HCT116 (cell line): ENCODE measurements around the gene PRKD3. TPM values are rescaled to one million over a fixed set of nuclear protein-coding genes. Genes with fewer than 3 reads are reported as not detected.
A peak's percentile ranks its signal among the peaks of the same experiment; 100 is the strongest.

Source experiments
- ATAC-seq: fragments of 200-7000 bp; cut with Tn5 transposase; 2 replicates; pipeline ENCODE4 v1.9.1; 2020; ENCODE audit warnings: mild to moderate bottlenecking, moderate library complexity
- BruUV-seq: library from RNA; stranded (reverse); fragments of 400-500 nt; replicated peaks from 2 replicates; lab custom pipeline; 2021; lab: Mats Ljungman, UMichigan
- CTCF ChIA-PET: fragments of 300-600 bp; sonication (Branson Sonifier 250); formaldehyde crosslinking; loops from one replicate; lab custom pipeline; 2021; ENCODE audit warnings: antibody characterized with exemption; lab: Charles Lee
- POLR2A ChIA-PET: fragments of 300-600, 350-600 bp; sonication (Branson Sonifier 250); formaldehyde crosslinking; loops from one replicate; lab custom pipeline; 2021; ENCODE audit warnings: antibody characterized with exemption; lab: Charles Lee
- RAD21 ChIA-PET, 2 experiments: fragments of 300-600 bp; sonication (Branson Sonifier 250); formaldehyde crosslinking; loops; one replicate each; lab custom pipeline; 2023; ENCODE audit warnings: low total read pairs in 2 of 2; ENCODE audit not compliant: uncharacterized antibody in 2 of 2, unreplicated experiment in 2 of 2, low non-redundant PET in 1 of 2; lab: Charles Lee
- DNase-seq: peaks from one replicate; pipeline ENCODE4 v3.0.0-alpha.2; 2010; ENCODE audit warnings: low read depth, low spot score
- H2AFZ ChIP-seq: fragments of 200-600 bp; shearing (Covaris generic), sonication (generic); 2 replicates; pipeline ENCODE4 v1.6.1; 2017; ENCODE audit warnings: low read depth, mixed run types, mixed read lengths, antibody characterized with exemption, low read length; ENCODE audit not compliant: poor library complexity, severe bottlenecking
- H3K27ac ChIP-seq: 2 replicates; pipeline ENCODE4 v1.5.1; 2012; ENCODE audit warnings: low read depth, low read length
- H3K27me3 ChIP-seq: fragments of 200-600 bp; sonication (generic); 2 replicates; pipeline ENCODE4 v1.6.1; 2016; ENCODE audit warnings: mixed run types, low read length, mixed read lengths; ENCODE audit not compliant: insufficient read depth
- H3K36me3 ChIP-seq, 2 experiments: fragments of 200-500 bp in 1 of 2; fragments of 200-600 bp in 1 of 2; sonication (Bioruptor generic) in 1 of 2; sonication (generic) in 1 of 2; 2 replicates each; pipeline versions ENCODE4 v1.5.1 to v1.6.1; 2014 to 2016; ENCODE audit warnings: low read length in 2 of 2, inconsistent platforms in 1 of 2, mixed read lengths in 1 of 2, mixed run types in 1 of 2; ENCODE audit not compliant: insufficient read depth in 2 of 2, control insufficient read depth in 1 of 2
- H3K4me1 ChIP-seq, 2 experiments: fragments of 200-600 bp in 1 of 2; sonication (generic) in 1 of 2; 2 replicates each; pipeline versions ENCODE4 v1.5.1 to v1.6.1; 2012 to 2017; ENCODE audit warnings: low read length in 2 of 2, inconsistent platforms in 1 of 2, mild to moderate bottlenecking in 1 of 2, mixed read lengths in 1 of 2, mixed run types in 1 of 2, moderate library complexity in 1 of 2; ENCODE audit not compliant: insufficient read depth in 2 of 2, control insufficient read depth in 1 of 2
- H3K4me2 ChIP-seq: fragments of 200-600 bp; sonication (generic); 2 replicates; pipeline ENCODE4 v1.6.1; 2017; ENCODE audit warnings: mixed run types, low read length, mixed read lengths
- H3K4me3 ChIP-seq, 2 experiments: fragments of 200-600 bp in 1 of 2; sonication (generic) in 1 of 2; replicated peaks in 1 of 2; 2 replicates each; pipeline ENCODE4 v1.5.1; 2011 to 2016; ENCODE audit warnings: low read length in 2 of 2, control low read depth in 1 of 2, low read depth in 1 of 2, mild to moderate bottlenecking in 1 of 2, mixed read lengths in 1 of 2, mixed run types in 1 of 2
- H3K79me2 ChIP-seq: fragments of 200-600 bp; sonication (generic); 2 replicates; pipeline ENCODE4 v1.6.1; 2017; ENCODE audit warnings: mild to moderate bottlenecking, mixed run types, low read length, moderate library complexity, mixed read lengths; ENCODE audit not compliant: insufficient read depth
- H3K9ac ChIP-seq: fragments of 200-600 bp; sonication (generic); 2 replicates; pipeline ENCODE4 v1.6.1; 2016; ENCODE audit warnings: low read length, mixed read lengths
- H3K9me2 ChIP-seq: fragments of 200-600 bp; sonication (generic), shearing (Covaris generic); 2 replicates; pipeline ENCODE4 v1.6.1; 2017; ENCODE audit warnings: mixed run types, mild to moderate bottlenecking, moderate library complexity; ENCODE audit not compliant: insufficient read depth
- H3K9me3 ChIP-seq, 2 experiments: fragments of 200-500 bp in 1 of 2; fragments of 200-600 bp in 1 of 2; sonication (Bioruptor generic) in 1 of 2; sonication (generic) in 1 of 2; 2 replicates each; pipeline ENCODE4 v1.6.1; 2014 to 2017; ENCODE audit warnings: low read length in 2 of 2, mixed read lengths in 2 of 2, inconsistent platforms in 1 of 2, low read depth in 1 of 2, mild to moderate bottlenecking in 1 of 2, mixed run types in 1 of 2, moderate library complexity in 1 of 2; ENCODE audit not compliant: control insufficient read depth in 1 of 2, insufficient read depth in 1 of 2
- H4K20me1 ChIP-seq: fragments of 200-600 bp; sonication (generic), shearing (Covaris generic); 2 replicates; pipeline ENCODE4 v1.6.1; 2017; ENCODE audit warnings: mixed run types, mild to moderate bottlenecking, moderate library complexity; ENCODE audit not compliant: insufficient read depth
- CBX3 ChIP-seq: IDR thresholded peaks from 2 replicates; pipeline ENCODE4 v1.6.1; 2012; ENCODE audit warnings: low read depth
- CEBPB ChIP-seq: IDR thresholded peaks from 2 replicates; pipeline ENCODE4 v1.6.1; 2012; ENCODE audit warnings: low read depth
- ELF1 ChIP-seq: IDR thresholded peaks from 2 replicates; pipeline ENCODE4 v1.6.1; 2012; ENCODE audit warnings: low read depth, borderline replicate concordance
- RAD21 ChIP-seq: IDR thresholded peaks from 2 replicates; pipeline ENCODE4 v1.6.1; 2012; ENCODE audit warnings: low read depth, mild to moderate bottlenecking
- SP1 ChIP-seq: IDR thresholded peaks from 2 replicates; pipeline ENCODE4 v1.6.1; 2012; ENCODE audit warnings: low read depth
- intact Hi-C: fragments of 100-400 bp; cut with micrococcal nuclease; formaldehyde crosslinking; loops from 2 replicates; pipeline ENCODE4 v1.10.0; 2022
- total RNA-seq: library from RNA; stranded (reverse); gene quantifications from one replicate; pipeline ENCODE4 v1.2.1, GENCODE V29; 2021; ENCODE audit not compliant: unreplicated experiment
- TF ChIP-seq, protein P1 (sequence below), 3 experiments: fragments of 200-600 bp in 1 of 3; sonication (generic) in 1 of 3; IDR thresholded peaks in 2 of 3; conservative IDR thresholded peaks in 1 of 3; 2 replicates each; pipeline ENCODE4 v1.5.1; 2012 to 2017; ENCODE audit warnings: low read depth in 2 of 3, low read length in 2 of 3, antibody characterized with exemption in 1 of 3, borderline replicate concordance in 1 of 3, control low read depth in 1 of 3, mild to moderate bottlenecking in 1 of 3, mixed read lengths in 1 of 3, mixed run types in 1 of 3, moderate library complexity in 1 of 3; ENCODE audit not compliant: insufficient read depth in 1 of 3
- TF ChIP-seq, protein P2 (sequence below): IDR thresholded peaks from 2 replicates; pipeline ENCODE4 v1.6.1; 2012; ENCODE audit warnings: low read depth

The PRKD3 gene
- total RNA-seq, 1 experiment from 2014 or later: 13.9 TPM

DNA sequence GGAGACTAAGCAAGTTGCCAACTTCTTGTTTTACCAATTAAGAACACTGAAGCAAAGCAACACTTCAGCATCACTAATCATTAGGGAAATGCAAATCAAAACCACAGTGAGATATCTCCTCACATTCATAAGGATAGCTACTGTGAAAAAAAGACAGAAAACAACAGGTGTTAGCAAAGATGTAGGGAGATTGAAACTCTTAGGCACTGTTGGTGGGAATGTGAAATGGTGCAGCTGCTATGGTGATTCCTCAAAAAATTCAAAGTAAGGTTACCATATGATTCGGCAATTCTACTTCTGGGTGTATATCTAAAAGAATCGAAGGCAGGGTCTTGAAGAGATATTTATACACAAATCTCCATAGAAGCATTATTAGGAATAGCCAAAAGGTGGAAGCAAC lies 8.6 kb upstream of the PRKD3 start (continued):
- no peak for TF ChIP-seq SP1
- TF ChIP-seq, protein P1, sequence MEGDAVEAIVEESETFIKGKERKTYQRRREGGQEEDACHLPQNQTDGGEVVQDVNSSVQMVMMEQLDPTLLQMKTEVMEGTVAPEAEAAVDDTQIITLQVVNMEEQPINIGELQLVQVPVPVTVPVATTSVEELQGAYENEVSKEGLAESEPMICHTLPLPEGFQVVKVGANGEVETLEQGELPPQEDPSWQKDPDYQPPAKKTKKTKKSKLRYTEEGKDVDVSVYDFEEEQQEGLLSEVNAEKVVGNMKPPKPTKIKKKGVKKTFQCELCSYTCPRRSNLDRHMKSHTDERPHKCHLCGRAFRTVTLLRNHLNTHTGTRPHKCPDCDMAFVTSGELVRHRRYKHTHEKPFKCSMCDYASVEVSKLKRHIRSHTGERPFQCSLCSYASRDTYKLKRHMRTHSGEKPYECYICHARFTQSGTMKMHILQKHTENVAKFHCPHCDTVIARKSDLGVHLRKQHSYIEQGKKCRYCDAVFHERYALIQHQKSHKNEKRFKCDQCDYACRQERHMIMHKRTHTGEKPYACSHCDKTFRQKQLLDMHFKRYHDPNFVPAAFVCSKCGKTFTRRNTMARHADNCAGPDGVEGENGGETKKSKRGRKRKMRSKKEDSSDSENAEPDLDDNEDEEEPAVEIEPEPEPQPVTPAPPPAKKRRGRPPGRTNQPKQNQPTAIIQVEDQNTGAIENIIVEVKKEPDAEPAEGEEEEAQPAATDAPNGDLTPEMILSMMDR (IDR thresholded peaks at IDR 0.05 in 2 of 3, conservative IDR thresholded peaks at IDR 0.05 in 1 of 3; ENCODE audit: borderline replicate concordance in 1 of 3, insufficient read depth in 1 of 3, low read depth in 2 of 3, low read length in 2 of 3): no peak
- TF ChIP-seq ELF1: no peak

DNA sequence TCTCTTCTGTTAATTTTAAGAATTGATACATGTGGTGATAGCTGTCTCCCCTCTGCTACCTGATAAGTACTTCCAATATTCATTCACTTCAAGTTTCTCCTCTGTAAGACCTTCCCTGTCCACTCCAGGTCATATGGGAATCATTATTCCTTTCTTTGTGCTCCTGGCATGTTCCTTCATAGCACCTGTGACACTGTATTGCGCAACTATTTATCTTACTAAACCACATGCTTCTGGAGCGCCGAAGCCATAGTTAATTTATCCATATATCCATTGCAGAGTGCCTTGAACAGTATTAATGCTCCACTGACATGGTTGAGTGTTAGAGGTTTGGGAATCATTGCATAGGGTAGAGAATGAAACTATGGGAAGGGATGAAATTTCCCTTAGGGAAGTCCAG lies 7.9 kb upstream of the PRKD3 start:
- ATAC-seq (no peak), DNase-seq (no peak)
- Histone ChIP-seq H4K20me1 (no peaks in the 10 kb centered on the region), H3K36me3 (no peaks in the 10 kb centered on the region), H3K4me1 (no peaks in the 10 kb centered on the region), H3K4me3 (no peak overlapping the region), H3K4me2 (no peak overlapping the region), H3K9me2 (no peaks in the 10 kb centered on the region), H3K79me2 (no peaks in the 10 kb centered on the region), H3K27ac (no peak overlapping the region), H2AFZ (no peak overlapping the region), H3K9ac (no peak overlapping the region), H3K27me3 (no peaks in the 10 kb centered on the region), H3K9me3 (no peaks in the 10 kb centered on the region)
- BruUV-seq: no TSS peak
- TF ChIP-seq CEBPB (peak; percentile 56; the same call in 1 of the 2 replicates), CBX3 (no peak), RAD21 (no peak)
- TF ChIP-seq, protein P2, sequence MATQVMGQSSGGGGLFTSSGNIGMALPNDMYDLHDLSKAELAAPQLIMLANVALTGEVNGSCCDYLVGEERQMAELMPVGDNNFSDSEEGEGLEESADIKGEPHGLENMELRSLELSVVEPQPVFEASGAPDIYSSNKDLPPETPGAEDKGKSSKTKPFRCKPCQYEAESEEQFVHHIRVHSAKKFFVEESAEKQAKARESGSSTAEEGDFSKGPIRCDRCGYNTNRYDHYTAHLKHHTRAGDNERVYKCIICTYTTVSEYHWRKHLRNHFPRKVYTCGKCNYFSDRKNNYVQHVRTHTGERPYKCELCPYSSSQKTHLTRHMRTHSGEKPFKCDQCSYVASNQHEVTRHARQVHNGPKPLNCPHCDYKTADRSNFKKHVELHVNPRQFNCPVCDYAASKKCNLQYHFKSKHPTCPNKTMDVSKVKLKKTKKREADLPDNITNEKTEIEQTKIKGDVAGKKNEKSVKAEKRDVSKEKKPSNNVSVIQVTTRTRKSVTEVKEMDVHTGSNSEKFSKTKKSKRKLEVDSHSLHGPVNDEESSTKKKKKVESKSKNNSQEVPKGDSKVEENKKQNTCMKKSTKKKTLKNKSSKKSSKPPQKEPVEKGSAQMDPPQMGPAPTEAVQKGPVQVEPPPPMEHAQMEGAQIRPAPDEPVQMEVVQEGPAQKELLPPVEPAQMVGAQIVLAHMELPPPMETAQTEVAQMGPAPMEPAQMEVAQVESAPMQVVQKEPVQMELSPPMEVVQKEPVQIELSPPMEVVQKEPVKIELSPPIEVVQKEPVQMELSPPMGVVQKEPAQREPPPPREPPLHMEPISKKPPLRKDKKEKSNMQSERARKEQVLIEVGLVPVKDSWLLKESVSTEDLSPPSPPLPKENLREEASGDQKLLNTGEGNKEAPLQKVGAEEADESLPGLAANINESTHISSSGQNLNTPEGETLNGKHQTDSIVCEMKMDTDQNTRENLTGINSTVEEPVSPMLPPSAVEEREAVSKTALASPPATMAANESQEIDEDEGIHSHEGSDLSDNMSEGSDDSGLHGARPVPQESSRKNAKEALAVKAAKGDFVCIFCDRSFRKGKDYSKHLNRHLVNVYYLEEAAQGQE: no peak
- POLR2A ChIA-PET: no interaction called here
- intact Hi-C loops: no loop called here
- CTCF ChIA-PET: no interaction called here
- RAD21 ChIA-PET: no interaction called here
